ENCODE measurements around the gene NEAT1. TPM values are rescaled to one million over a fixed set of nuclear protein-coding genes. Genes with fewer than 3 reads are reported as not detected.
A peak's percentile ranks its signal among the peaks of the same experiment; 100 is the strongest.
"Not testable (repeated sequence)": the region's sequence is repeated elsewhere in the genome, so short reads cannot be mapped to it uniquely, and the experiment has no call there.

The NEAT1 gene
- total RNA-seq, 2 experiments from 2014 or later: 136 to 155 TPM

- Mint-ChIP-seq H3K4me1 (peaks cover 67% of the 10 kb centered on the region), H3K27ac (no peak overlapping the region), H3K9me3 (no peaks in the 10 kb centered on the region), H3K4me3 (no peak overlapping the region), H3K27me3 (no peaks in the 10 kb centered on the region), H3K36me3 (peaks cover 42% of the 10 kb centered on the region)
- no peak for DNase-seq
These were observed 15.9 kb downstream of the NEAT1 start for GRCh38 chr11:65438257-65439151.

- Mint-ChIP-seq H3K27me3 (no peaks in the 10 kb centered on the region), H3K27ac (peak overlapping the region; percentile 51), H3K9me3 (no peaks in the 10 kb centered on the region), H3K36me3 (peaks cover 45% of the 10 kb centered on the region), H3K4me3 (no peak overlapping the region), H3K4me1 (peaks cover 62% of the 10 kb centered on the region)
- DNase-seq: no peak
These were observed 17.0 kb downstream of the NEAT1 start for GRCh38 chr11:65439331-65440181.

- DNase-seq: no peak
- Mint-ChIP-seq H3K4me1 (peaks cover 53% of the 10 kb centered on the region), H3K4me3 (peak overlapping the region; percentile 18), H3K9me3 (no peaks in the 10 kb centered on the region), H3K27me3 (no peaks in the 10 kb centered on the region), H3K36me3 (peaks cover 45% of the 10 kb centered on the region), H3K27ac (peak overlapping the region; percentile 76)
These were observed 18.4 kb downstream of the NEAT1 start for GRCh38 chr11:65440831-65441499.

GRCh38 chr11:65442842-65443331 is 20.3 kb downstream of the NEAT1 start:
- H3K27me3 Mint-ChIP-seq: no peaks in the 10 kb centered on the region
- no peak for DNase-seq
- peaks cover 41% of the 10 kb centered on the region for H3K36me3 Mint-ChIP-seq
- peak overlapping the region; percentile 10 for H3K27ac Mint-ChIP-seq
- no peaks in the 10 kb centered on the region for H3K9me3 Mint-ChIP-seq
- no peak overlapping the region for H3K4me3 Mint-ChIP-seq
- peaks cover 45% of the 10 kb centered on the region for H3K4me1 Mint-ChIP-seq

GRCh38 chr11:65444314-65445051 is 21.9 kb downstream of the NEAT1 start:
- no peak for DNase-seq
- H3K27ac Mint-ChIP-seq: peak overlapping the region; percentile 64
- no peaks in the 10 kb centered on the region for H3K27me3 Mint-ChIP-seq
- H3K4me3 Mint-ChIP-seq: no peak overlapping the region
- H3K4me1 Mint-ChIP-seq: peaks cover 38% of the 10 kb centered on the region
- H3K36me3 Mint-ChIP-seq: peaks cover 29% of the 10 kb centered on the region
- H3K9me3 Mint-ChIP-seq: no peaks in the 10 kb centered on the region

GRCh38 chr11:65445101-65445603 is 22.6 kb downstream of the NEAT1 start:
- H3K36me3 Mint-ChIP-seq: peaks cover 24% of the 10 kb centered on the region
- no peak overlapping the region for H3K4me3 Mint-ChIP-seq
- no peaks in the 10 kb centered on the region for H3K9me3 Mint-ChIP-seq
- H3K27me3 Mint-ChIP-seq: no peaks in the 10 kb centered on the region
- peaks cover 32% of the 10 kb centered on the region for H3K4me1 Mint-ChIP-seq
- no peak overlapping the region for H3K27ac Mint-ChIP-seq
- DNase-seq: no peak

GRCh38 chr11:65445604-65446445 is 23.2 kb downstream of the NEAT1 start:
- Mint-ChIP-seq H3K36me3 (peaks cover 20% of the 10 kb centered on the region), H3K27ac (no peak overlapping the region), H3K9me3 (peaks cover 2% of the 10 kb centered on the region), H3K27me3 (no peaks in the 10 kb centered on the region), H3K4me1 (peaks cover 27% of the 10 kb centered on the region), H3K4me3 (no peak overlapping the region)
- DNase-seq: no peak

GRCh38 chr11:65446446-65447277 is 24.1 kb downstream of the NEAT1 start:
- H3K27me3 Mint-ChIP-seq: no peaks in the 10 kb centered on the region
- H3K9me3 Mint-ChIP-seq: peaks cover 2% of the 10 kb centered on the region
- no peak for DNase-seq
- peaks cover 22% of the 10 kb centered on the region for H3K4me1 Mint-ChIP-seq
- H3K36me3 Mint-ChIP-seq: peaks cover 17% of the 10 kb centered on the region
- no peak overlapping the region for H3K27ac Mint-ChIP-seq
- no peak overlapping the region for H3K4me3 Mint-ChIP-seq

- no peak for DNase-seq
- peaks cover 2% of the 10 kb centered on the region for H3K9me3 Mint-ChIP-seq
- no peak overlapping the region for H3K4me3 Mint-ChIP-seq
- H3K27me3 Mint-ChIP-seq: no peaks in the 10 kb centered on the region
- peaks cover 13% of the 10 kb centered on the region for H3K4me1 Mint-ChIP-seq
- H3K36me3 Mint-ChIP-seq: peaks cover 11% of the 10 kb centered on the region
- H3K27ac Mint-ChIP-seq: no peak overlapping the region
These were observed 25.4 kb downstream of the NEAT1 start for GRCh38 chr11:65448074-65448417.

GRCh38 chr11:65448418-65449105 is 26.0 kb downstream of the NEAT1 start:
- Mint-ChIP-seq H3K9me3 (peaks cover 2% of the 10 kb centered on the region), H3K4me3 (no peak overlapping the region), H3K27me3 (no peaks in the 10 kb centered on the region), H3K36me3 (peaks cover 8% of the 10 kb centered on the region), H3K4me1 (peaks cover 10% of the 10 kb centered on the region), H3K27ac (peak overlapping the region; percentile 10)
- DNase-seq: no peak

GRCh38 chr11:65451301-65451700 is 28.7 kb downstream of the NEAT1 start:
- H3K36me3 Mint-ChIP-seq, H3K27ac Mint-ChIP-seq, H3K9me3 Mint-ChIP-seq, H3K27me3 Mint-ChIP-seq, H3K4me3 Mint-ChIP-seq, DNase-seq: not testable (repeated sequence)
- peaks cover 10% of the 10 kb centered on the region for H3K4me1 Mint-ChIP-seq

GRCh38 chr11:65452259-65452658 is 29.7 kb downstream of the NEAT1 start:
- not testable (repeated sequence) for H3K9me3 Mint-ChIP-seq, H3K27me3 Mint-ChIP-seq, H3K4me3 Mint-ChIP-seq, H3K36me3 Mint-ChIP-seq, DNase-seq
- Mint-ChIP-seq H3K4me1 (peaks cover 13% of the 10 kb centered on the region), H3K27ac (peak overlapping the region; percentile 58)

Measured in activated naive CD8-positive, alpha-beta T cell treated with anti-CD3 and anti-CD28 coated beads for 36 hours (primary cell).